HepG2 (cell line): ENCODE data around the gene SOWAHD. TPM values are rescaled to one million over a fixed set of nuclear protein-coding genes. Genes with fewer than 3 reads are reported as not detected.
A peak's percentile ranks its signal among the peaks of the same experiment; 100 is the strongest.

Experiments used
- ARID3A ChIP-seq: IDR thresholded peaks from 2 replicates; pipeline ENCODE4 v1.6.1; 2012; ENCODE audit warnings: low read depth, low read length, improper control_type of control experiment
- CAMTA2 ChIP-seq: sonication (generic); formaldehyde crosslinking; IDR thresholded peaks from 2 replicates; pipeline ENCODE4 v1.4.0; 2020; ENCODE audit warnings: mild to moderate bottlenecking, missing genetic modification reagents, borderline replicate concordance
- CCDC6 ChIP-seq: sonication (generic); formaldehyde crosslinking; IDR thresholded peaks from 2 replicates; pipeline ENCODE4 v1.8.1; 2022; ENCODE audit warnings: mild to moderate bottlenecking, missing genetic modification reagents, moderate library complexity
- CEBPG ChIP-seq: IDR thresholded peaks from 2 replicates; pipeline ENCODE4 v1.6.1; 2016
- DBP ChIP-seq: sonication (generic); formaldehyde crosslinking; IDR thresholded peaks from 2 replicates; pipeline ENCODE4 v1.4.0; 2020; ENCODE audit warnings: missing genetic modification reagents; ENCODE audit errors: not compliant biosample characterization
- EP300 ChIP-seq, 3 experiments: sonication (generic) in 1 of 3; formaldehyde crosslinking in 1 of 3; IDR thresholded peaks; 2 replicates each; pipeline versions ENCODE4 v1.5.1 to v1.6.1; 2011 to 2020; ENCODE audit warnings: low read depth in 2 of 3, low read length in 2 of 3, borderline replicate concordance in 1 of 3, improper control_type of control experiment in 1 of 3, mild to moderate bottlenecking in 1 of 3, missing genetic modification reagents in 1 of 3, moderate library complexity in 1 of 3
- GPBP1L1 ChIP-seq: sonication (generic); formaldehyde crosslinking; IDR thresholded peaks from 2 replicates; pipeline ENCODE4 v1.5.0; 2020; ENCODE audit warnings: mild to moderate bottlenecking, missing genetic modification reagents
- HMGXB4 ChIP-seq, 2 experiments: sonication (generic) in 1 of 2; formaldehyde crosslinking in 1 of 2; IDR thresholded peaks; 2 replicates each; pipeline versions ENCODE4 v1.4.0 to v1.6.1; 2018 to 2020; ENCODE audit warnings: missing genetic modification reagents in 2 of 2, borderline replicate concordance in 1 of 2, low read depth in 1 of 2, mild to moderate bottlenecking in 1 of 2, missing biosample characterization in 1 of 2
- IRF1 ChIP-seq: sonication (generic); formaldehyde crosslinking; IDR thresholded peaks from 2 replicates; pipeline ENCODE4 v1.4.0; 2020; ENCODE audit warnings: low read depth, mild to moderate bottlenecking, missing genetic modification reagents
- JUNB ChIP-seq: sonication (generic); formaldehyde crosslinking; IDR thresholded peaks from 2 replicates; pipeline ENCODE4 v1.8.0; 2022; ENCODE audit warnings: missing genetic modification reagents, mild to moderate bottlenecking, borderline replicate concordance
- POLR2G ChIP-seq: fragments of 200-400 bp; formaldehyde crosslinking; IDR thresholded peaks from 2 replicates; pipeline ENCODE4 v1.6.1; 2018; ENCODE audit warnings: mild to moderate bottlenecking, low read depth, low read length, moderate library complexity
- TAF1 ChIP-seq: sonication (generic); formaldehyde crosslinking; IDR thresholded peaks from 2 replicates; pipeline ENCODE4 v1.4.0; 2020; ENCODE audit warnings: missing genetic modification reagents
- USF2 ChIP-seq, 2 experiments: sonication (generic) in 1 of 2; formaldehyde crosslinking in 1 of 2; IDR thresholded peaks; 2 replicates each; pipeline versions ENCODE4 v1.5.1 to v1.6.1; 2011 to 2020; ENCODE audit warnings: borderline replicate concordance in 1 of 2, low read depth in 1 of 2, low read length in 1 of 2, mild to moderate bottlenecking in 1 of 2, missing genetic modification reagents in 1 of 2, moderate library complexity in 1 of 2
- YY1 ChIP-seq: IDR thresholded peaks from 2 replicates; pipeline ENCODE4 v1.6.1; 2011; ENCODE audit warnings: low read length, low read depth, moderate library complexity, mild to moderate bottlenecking; ENCODE audit not compliant: insufficient read depth, insufficient replicate concordance
- ZFP1 ChIP-seq: IDR thresholded peaks from 2 replicates; pipeline ENCODE4 v1.6.1; 2016
- ZNF260 ChIP-seq: sonication (generic); formaldehyde crosslinking; IDR thresholded peaks from 2 replicates; pipeline ENCODE4 v1.4.0; 2020; ENCODE audit warnings: missing genetic modification reagents, low read depth, mild to moderate bottlenecking, borderline replicate concordance
- ZNF451 ChIP-seq: sonication (generic); formaldehyde crosslinking; IDR thresholded peaks from 2 replicates; pipeline ENCODE4 v1.5.0; 2020; ENCODE audit warnings: mild to moderate bottlenecking, missing genetic modification reagents
- ZNF777 ChIP-seq: sonication (generic); formaldehyde crosslinking; IDR thresholded peaks from 2 replicates; pipeline ENCODE4 v1.4.0; 2020; ENCODE audit warnings: missing genetic modification reagents
- polyA plus RNA-seq, 8 experiments: library from polyadenylated mRNA; depleted of rRNA in 3 of 8; stranded (reverse) in 7 of 8; unstranded in 1 of 8; fragments of >200 nt; fragmentation: Illumina TruSeq in 4 of 8; extraction: Trizol in 4 of 8; gene quantifications; 2 replicates each; pipeline versions ENCODE4 v1.2.1 to v1.2.3, GENCODE V29; 2011 to 2016; ENCODE audit warnings: low read depth in 4 of 8, missing spikeins in 1 of 8, mixed read lengths in 1 of 8; ENCODE audit not compliant: insufficient read depth in 1 of 8
- total RNA-seq, 5 experiments: library from RNA; depleted of rRNA; stranded (reverse); fragments of >200 nt; fragmentation: Illumina TruSeq; extraction: Trizol; gene quantifications; 2 replicates each; pipeline ENCODE4 v1.2.3, GENCODE V29; 2016; ENCODE audit warnings: low read depth in 1 of 5

SOWAHD gene
- total and polyA plus RNA-seq, 2 of the 13 experiments (the other 11 are each of a cell fraction or from before 2014, with no cell fraction given): 1.0 to 1.3 TPM

GRCh38 chrX:119757979-119758730 is at the start of gene SOWAHD (continued):
- TF ChIP-seq IRF1 (CRISPR knock-in tag): no peak
- TF ChIP-seq EP300 (IDR thresholded peaks at IDR 0.05; ENCODE audit: low read depth in 2 of 2, low read length in 2 of 2): peak in 1 of 2 experiments; percentile 21; a peak in 1 of 4 replicates
- no peak for TF ChIP-seq EP300 (CRISPR knock-in tag; IDR thresholded peaks at IDR 0.05; ENCODE audit: borderline replicate concordance)
- no peak for TF ChIP-seq ZNF260
- TF ChIP-seq ZFP1 (CRISPR knock-in tag): no peak
- TF ChIP-seq ZNF777 (CRISPR knock-in tag): no peak
- TF ChIP-seq ARID3A: no peak
- no peak for TF ChIP-seq ZNF451 (CRISPR knock-in tag)
- no peak for TF ChIP-seq CEBPG
- no peak for TF ChIP-seq CCDC6 (CRISPR knock-in tag)
- no peak for TF ChIP-seq CAMTA2 (CRISPR knock-in tag)
- no peak for TF ChIP-seq USF2 (IDR thresholded peaks at IDR 0.05; ENCODE audit: low read depth, low read length)
- peak; percentile 55; the same call in 1 of the 2 replicates for TF ChIP-seq USF2 (CRISPR knock-in tag; IDR thresholded peaks at IDR 0.05; ENCODE audit: borderline replicate concordance)
- TF ChIP-seq HMGXB4 (CRISPR knock-in tag; IDR thresholded peaks at IDR 0.05; ENCODE audit: borderline replicate concordance in 1 of 2, low read depth in 1 of 2): peak; percentile 48 to 51; a peak in 1 of 4 replicates
- TF ChIP-seq TAF1 (CRISPR knock-in tag): 0 out of 2 replicates have a peak, but pooled peaks have one; percentile 25
- no peak for TF ChIP-seq JUNB (CRISPR knock-in tag)
- TF ChIP-seq POLR2G: no peak
- no peak for TF ChIP-seq DBP (CRISPR knock-in tag)
- no peak for TF ChIP-seq GPBP1L1
- peak; percentile 42 for TF ChIP-seq YY1
